ENCODE measurements around the gene CEPT1.

DNA sequence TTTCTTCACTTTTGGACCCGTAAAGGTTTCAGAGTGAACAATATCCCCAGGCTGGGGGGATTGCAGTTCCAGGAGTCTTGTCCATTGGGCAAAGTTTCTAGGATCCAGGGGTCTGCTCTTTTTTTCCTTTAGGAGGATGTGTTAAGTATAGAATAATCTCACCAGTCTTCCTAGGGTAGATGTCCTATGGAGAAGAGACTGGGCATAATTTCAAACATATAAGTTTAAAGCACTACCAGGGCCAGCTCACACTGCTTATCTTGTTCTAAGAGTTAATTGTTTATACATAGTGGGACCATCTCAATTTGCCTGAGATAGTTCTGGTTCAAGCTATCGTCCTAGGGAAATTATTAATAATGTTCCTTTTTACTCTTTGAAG, 88.7 kb downstream of the CEPT1 start:
- TF ChIP-seq SMC3 (conservative IDR thresholded peaks at IDR 0.05; ENCODE audit: poor library complexity) (no peak), EZH2 (IDR thresholded peaks at IDR 0.05; ENCODE audit: borderline replicate concordance, insufficient read depth, low read length, poor library complexity, severe bottlenecking) (no peak), POLR2AphosphoS5 (IDR thresholded peaks at IDR 0.05) (no peak), TAF1 (IDR thresholded peaks at IDR 0.05; ENCODE audit: low read depth) (no peak), EP300 (conservative IDR thresholded peaks at IDR 0.05; ENCODE audit: poor library complexity, severe bottlenecking) (no peak), MXI1 (conservative IDR thresholded peaks at IDR 0.05; ENCODE audit: poor library complexity, severe bottlenecking) (no peak)
- TF ChIP-seq, protein P1, sequence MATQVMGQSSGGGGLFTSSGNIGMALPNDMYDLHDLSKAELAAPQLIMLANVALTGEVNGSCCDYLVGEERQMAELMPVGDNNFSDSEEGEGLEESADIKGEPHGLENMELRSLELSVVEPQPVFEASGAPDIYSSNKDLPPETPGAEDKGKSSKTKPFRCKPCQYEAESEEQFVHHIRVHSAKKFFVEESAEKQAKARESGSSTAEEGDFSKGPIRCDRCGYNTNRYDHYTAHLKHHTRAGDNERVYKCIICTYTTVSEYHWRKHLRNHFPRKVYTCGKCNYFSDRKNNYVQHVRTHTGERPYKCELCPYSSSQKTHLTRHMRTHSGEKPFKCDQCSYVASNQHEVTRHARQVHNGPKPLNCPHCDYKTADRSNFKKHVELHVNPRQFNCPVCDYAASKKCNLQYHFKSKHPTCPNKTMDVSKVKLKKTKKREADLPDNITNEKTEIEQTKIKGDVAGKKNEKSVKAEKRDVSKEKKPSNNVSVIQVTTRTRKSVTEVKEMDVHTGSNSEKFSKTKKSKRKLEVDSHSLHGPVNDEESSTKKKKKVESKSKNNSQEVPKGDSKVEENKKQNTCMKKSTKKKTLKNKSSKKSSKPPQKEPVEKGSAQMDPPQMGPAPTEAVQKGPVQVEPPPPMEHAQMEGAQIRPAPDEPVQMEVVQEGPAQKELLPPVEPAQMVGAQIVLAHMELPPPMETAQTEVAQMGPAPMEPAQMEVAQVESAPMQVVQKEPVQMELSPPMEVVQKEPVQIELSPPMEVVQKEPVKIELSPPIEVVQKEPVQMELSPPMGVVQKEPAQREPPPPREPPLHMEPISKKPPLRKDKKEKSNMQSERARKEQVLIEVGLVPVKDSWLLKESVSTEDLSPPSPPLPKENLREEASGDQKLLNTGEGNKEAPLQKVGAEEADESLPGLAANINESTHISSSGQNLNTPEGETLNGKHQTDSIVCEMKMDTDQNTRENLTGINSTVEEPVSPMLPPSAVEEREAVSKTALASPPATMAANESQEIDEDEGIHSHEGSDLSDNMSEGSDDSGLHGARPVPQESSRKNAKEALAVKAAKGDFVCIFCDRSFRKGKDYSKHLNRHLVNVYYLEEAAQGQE (IDR thresholded peaks at IDR 0.05; ENCODE audit: borderline replicate concordance): no peak
- TF ChIP-seq, protein P2, sequence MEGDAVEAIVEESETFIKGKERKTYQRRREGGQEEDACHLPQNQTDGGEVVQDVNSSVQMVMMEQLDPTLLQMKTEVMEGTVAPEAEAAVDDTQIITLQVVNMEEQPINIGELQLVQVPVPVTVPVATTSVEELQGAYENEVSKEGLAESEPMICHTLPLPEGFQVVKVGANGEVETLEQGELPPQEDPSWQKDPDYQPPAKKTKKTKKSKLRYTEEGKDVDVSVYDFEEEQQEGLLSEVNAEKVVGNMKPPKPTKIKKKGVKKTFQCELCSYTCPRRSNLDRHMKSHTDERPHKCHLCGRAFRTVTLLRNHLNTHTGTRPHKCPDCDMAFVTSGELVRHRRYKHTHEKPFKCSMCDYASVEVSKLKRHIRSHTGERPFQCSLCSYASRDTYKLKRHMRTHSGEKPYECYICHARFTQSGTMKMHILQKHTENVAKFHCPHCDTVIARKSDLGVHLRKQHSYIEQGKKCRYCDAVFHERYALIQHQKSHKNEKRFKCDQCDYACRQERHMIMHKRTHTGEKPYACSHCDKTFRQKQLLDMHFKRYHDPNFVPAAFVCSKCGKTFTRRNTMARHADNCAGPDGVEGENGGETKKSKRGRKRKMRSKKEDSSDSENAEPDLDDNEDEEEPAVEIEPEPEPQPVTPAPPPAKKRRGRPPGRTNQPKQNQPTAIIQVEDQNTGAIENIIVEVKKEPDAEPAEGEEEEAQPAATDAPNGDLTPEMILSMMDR (IDR thresholded peaks at IDR 0.05; ENCODE audit: poor library complexity, severe bottlenecking): no peak
